GM12891 (cell line): ENCODE data around the gene SEC24B.

ENCODE experiments used
- POLR2A ChIP-seq: IDR thresholded peaks from 2 replicates; pipeline ENCODE4 v1.6.1; 2011; ENCODE audit warnings: low read depth, low read length, control low read depth
- TAF1 ChIP-seq: IDR thresholded peaks from 2 replicates; pipeline ENCODE4 v1.6.1; 2011; ENCODE audit warnings: low read depth, low read length, control low read depth

- TF ChIP-seq POLR2A: no peak
- TF ChIP-seq TAF1: no peak
These were observed 52.4 kb downstream of the SEC24B start for GRCh38 chr4:109486007-109486406.
